Thoracic aorta (tissue), 2 donors: ENCODE measurements around the gene STK16. TPM values are rescaled to one million over a fixed set of nuclear protein-coding genes. Genes with fewer than 3 reads are reported as not detected.

Experiments
- ATAC-seq: fragments of 150-250 bp; one replicate; pipeline ENCODE4 v1.8.0; 2017; ENCODE audit warnings: low read depth; ENCODE audit not compliant: insufficient number of reproducible peaks, low FRiP score
- DNase-seq: peaks from one replicate; pipeline ENCODE4 v3.0.0-alpha.2; 2020; ENCODE audit warnings: low spot score
- H3K27ac ChIP-seq, 2 donors: fragments of 200-600 bp; sonication (generic); 1 replicate in 1 of 2; 2 replicates in 1 of 2; pipeline ENCODE4 v1.5.1; 2016; ENCODE audit warnings: mild to moderate bottlenecking in 2 of 2, moderate library complexity in 2 of 2
- H3K27me3 ChIP-seq: fragments of 200-600 bp; sonication (generic); replicated peaks from 2 replicates; pipeline ENCODE4 v1.6.0; 2016; ENCODE audit warnings: mild to moderate bottlenecking; ENCODE audit not compliant: insufficient read depth
- H3K36me3 ChIP-seq: fragments of 200-600 bp; sonication (generic); one replicate; pipeline ENCODE4 v1.5.1; 2016
- H3K4me1 ChIP-seq, 2 donors: fragments of 200-600 bp; sonication (generic); 1 replicate in 1 of 2; 2 replicates in 1 of 2; pipeline versions ENCODE4 v1.5.1 to v1.6.0; 2016; ENCODE audit warnings: low read depth in 2 of 2, mild to moderate bottlenecking in 1 of 2; ENCODE audit not compliant: control insufficient read depth in 1 of 2
- H3K4me3 ChIP-seq: fragments of 200-600 bp; sonication (generic); 2 replicates; pipeline ENCODE4 v1.5.1; 2016; ENCODE audit warnings: mild to moderate bottlenecking
- H3K9me3 ChIP-seq: fragments of 200-600 bp; sonication (generic); 2 replicates; pipeline ENCODE4 v1.5.1; 2016
- total RNA-seq, 2 donors: library from RNA; depleted of rRNA; stranded (reverse); fragments of >200 nt; gene quantifications; one replicate each; pipeline versions ENCODE4 v1.1.0 to v1.2.3, GENCODE V29; 2016
- TF ChIP-seq, protein P1 (sequence below): fragments of 200-600 bp; sonication (generic); IDR thresholded peaks from one replicate; pipeline ENCODE4 v1.5.1; 2019; ENCODE audit warnings: antibody characterized with exemption

The STK16 gene
- total RNA-seq, 2 donors from 2014 or later: 10.7 to 11.7 TPM

DNA sequence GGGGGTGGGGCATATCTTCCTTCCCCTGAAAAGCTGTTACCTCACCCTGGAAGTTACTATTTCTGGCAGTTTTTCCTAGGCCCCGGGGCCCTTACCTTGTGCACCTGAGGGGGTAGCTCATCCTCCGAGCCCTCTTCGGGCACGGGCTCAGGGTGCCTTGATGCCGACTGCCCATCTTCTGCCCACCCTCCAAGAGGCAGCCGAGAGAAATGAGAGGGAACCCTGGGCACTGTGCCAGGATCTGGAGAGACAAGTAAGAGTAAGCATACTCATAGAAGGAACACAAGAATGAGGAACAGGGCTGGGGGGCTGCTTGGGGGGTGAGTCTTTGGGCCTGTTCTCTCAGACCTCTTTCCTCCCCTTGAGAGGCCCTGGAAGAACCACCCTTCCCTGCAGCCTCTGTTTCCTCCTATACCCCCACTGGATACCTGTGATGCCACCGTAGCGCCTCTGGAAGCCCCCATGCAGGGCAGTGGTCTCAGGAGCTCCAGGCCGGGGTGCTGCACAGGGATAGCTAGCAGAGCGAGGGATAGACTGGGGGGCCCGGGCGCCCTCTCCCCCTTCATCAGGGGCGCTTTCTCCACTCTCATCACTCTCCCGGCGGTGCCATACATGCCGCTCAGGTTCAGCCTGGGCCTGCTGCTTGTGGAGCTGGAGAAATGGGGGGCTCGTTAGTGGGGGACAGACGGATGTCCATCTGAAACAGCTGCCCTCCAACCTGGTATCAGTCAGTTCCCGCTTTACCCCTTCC, 24.5 kb upstream of the STK16 start:
- Histone ChIP-seq H3K9me3 (no peaks in the 10 kb centered on the region), H3K4me1 (peaks cover 17 to 39% of the 10 kb centered on the region in 2 donors), H3K27me3 (no peaks in the 10 kb centered on the region), H3K36me3 (peaks cover 63% of the 10 kb centered on the region), H3K27ac (peak overlapping the region in 1 of 2 donors; percentile 5), H3K4me3 (no peak overlapping the region)
- TF ChIP-seq, protein P1, sequence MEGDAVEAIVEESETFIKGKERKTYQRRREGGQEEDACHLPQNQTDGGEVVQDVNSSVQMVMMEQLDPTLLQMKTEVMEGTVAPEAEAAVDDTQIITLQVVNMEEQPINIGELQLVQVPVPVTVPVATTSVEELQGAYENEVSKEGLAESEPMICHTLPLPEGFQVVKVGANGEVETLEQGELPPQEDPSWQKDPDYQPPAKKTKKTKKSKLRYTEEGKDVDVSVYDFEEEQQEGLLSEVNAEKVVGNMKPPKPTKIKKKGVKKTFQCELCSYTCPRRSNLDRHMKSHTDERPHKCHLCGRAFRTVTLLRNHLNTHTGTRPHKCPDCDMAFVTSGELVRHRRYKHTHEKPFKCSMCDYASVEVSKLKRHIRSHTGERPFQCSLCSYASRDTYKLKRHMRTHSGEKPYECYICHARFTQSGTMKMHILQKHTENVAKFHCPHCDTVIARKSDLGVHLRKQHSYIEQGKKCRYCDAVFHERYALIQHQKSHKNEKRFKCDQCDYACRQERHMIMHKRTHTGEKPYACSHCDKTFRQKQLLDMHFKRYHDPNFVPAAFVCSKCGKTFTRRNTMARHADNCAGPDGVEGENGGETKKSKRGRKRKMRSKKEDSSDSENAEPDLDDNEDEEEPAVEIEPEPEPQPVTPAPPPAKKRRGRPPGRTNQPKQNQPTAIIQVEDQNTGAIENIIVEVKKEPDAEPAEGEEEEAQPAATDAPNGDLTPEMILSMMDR: no peak
- DNase-seq: no peak
- no peak for ATAC-seq

DNA sequence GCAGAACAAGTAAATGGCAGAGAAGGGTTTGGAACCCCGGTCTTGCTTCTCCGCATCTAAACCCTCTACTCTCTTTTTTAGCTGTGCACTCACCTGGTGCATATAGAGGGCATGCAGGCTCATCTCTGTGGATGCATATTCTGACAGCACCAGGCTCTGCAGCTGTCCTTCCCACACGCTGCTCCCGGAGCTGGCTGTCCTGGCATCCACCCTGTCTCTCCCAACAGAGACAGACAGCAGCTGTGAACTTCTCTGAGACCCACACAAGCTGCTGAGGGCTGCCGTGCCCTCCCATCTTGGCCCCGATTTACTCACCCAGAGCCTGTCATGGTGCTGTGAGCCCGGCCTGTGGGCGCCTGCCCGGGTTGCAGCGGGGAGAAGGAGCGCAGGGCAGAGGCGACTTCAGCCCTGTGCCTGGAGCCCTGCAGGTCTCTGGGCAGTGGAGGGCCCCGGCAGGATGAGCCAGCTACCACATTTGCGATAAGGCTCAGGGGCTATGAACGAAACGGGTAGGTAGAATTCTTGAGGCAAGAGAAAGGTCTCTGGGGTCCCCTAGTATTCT, 23.2 kb upstream of the STK16 start:
- Histone ChIP-seq H3K4me1 (peaks cover 15 to 28% of the 10 kb centered on the region in 2 donors), H3K4me3 (no peak overlapping the region), H3K36me3 (peaks cover 65% of the 10 kb centered on the region), H3K27me3 (no peaks in the 10 kb centered on the region), H3K9me3 (no peaks in the 10 kb centered on the region), H3K27ac (no peak overlapping the region)
- no peak for ATAC-seq
- TF ChIP-seq, protein P1: no peak
- no peak for DNase-seq

DNA sequence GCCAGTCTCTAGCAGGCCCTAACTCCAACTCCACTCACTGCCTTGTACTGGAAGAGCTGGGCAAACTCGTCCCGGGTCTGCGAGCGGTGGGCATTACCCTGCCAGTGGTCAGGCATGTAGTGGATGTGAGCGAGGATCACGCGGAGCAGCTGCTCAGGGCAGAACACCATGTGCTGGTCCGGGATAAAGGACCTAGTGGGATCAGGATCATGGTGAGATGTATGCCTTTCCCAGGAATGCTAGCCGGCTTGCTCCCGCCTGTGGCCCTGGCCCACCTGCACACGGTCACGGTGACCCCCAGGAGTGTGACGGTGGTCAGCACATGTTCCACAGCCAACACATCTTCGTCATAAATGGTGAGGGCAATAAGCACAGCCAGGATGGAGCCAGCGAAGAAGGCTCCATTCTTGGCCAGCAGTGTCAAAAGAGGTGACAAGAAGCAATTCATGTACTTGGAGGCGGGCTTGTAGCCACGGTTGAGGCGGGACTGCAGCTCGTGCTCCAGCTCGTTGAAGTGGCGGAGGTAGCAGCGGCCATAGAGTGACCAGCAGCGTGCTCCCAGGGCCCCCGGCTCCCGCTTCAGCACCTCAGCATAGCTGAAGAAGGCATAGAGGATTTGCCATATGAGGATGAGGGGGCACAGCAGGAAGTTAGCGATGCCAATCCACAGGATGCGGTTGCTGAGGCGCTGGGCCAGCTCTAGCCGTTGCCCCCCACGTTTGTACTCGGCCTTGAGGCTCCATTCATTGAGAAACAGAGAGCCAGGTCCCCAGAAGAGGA, 21.3 kb upstream of the STK16 start:
- H3K9me3 ChIP-seq: no peaks in the 10 kb centered on the region
- DNase-seq (no peak), ATAC-seq (no peak)
- no peak overlapping the region for H3K27ac ChIP-seq
- peaks cover 65% of the 10 kb centered on the region for H3K36me3 ChIP-seq
- no peaks in the 10 kb centered on the region for H3K27me3 ChIP-seq
- H3K4me3 ChIP-seq: no peak overlapping the region
- TF ChIP-seq, protein P1: no peak
- H3K4me1 ChIP-seq: peaks cover 17 to 27% of the 10 kb centered on the region in 2 donors

DNA sequence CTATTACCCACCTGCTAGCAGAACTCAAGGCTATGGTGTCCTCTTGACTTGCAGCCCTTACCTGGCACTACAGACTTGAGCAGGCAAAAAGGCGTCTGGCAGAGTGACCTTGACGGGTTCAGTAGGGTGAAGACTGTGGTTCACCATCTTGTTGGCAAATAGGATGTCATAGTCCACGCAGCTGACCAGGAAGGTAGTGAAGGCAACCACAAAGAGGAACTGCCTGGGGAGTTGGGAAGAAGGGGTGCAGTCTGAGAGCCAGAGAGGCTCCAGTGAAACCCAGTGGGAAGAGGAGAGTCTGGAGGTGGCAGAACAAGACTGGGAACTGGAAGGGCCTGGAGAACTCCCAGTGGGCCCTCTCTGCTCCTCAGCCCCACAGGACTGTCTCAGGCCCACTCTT, 19.9 kb upstream of the STK16 start:
- Histone ChIP-seq H3K36me3 (peaks cover 57% of the 10 kb centered on the region), H3K27me3 (no peaks in the 10 kb centered on the region), H3K4me3 (no peak overlapping the region), H3K9me3 (no peaks in the 10 kb centered on the region), H3K27ac (no peak overlapping the region), H3K4me1 (peaks cover 9 to 18% of the 10 kb centered on the region in 2 donors)
- ATAC-seq: no peak
- TF ChIP-seq, protein P1: no peak
- DNase-seq: no peak
